GM18505 (cell line): Measurements from ENCODE around the gene ZNF786.

Experiments used
- ATAC-seq: cut with Tn5 transposase; IDR thresholded peaks from one replicate; pipeline ENCODE4 v1.9.1; 2021; ENCODE audit not compliant: unreplicated experiment
- POLR2A ChIP-seq: IDR thresholded peaks from 4 replicates; pipeline ENCODE4 v1.6.1; 2011; ENCODE audit warnings: borderline replicate concordance; ENCODE audit not compliant: insufficient read depth, insufficient read length; ENCODE audit errors: extremely low read depth

The ZNF786 gene, protein sequence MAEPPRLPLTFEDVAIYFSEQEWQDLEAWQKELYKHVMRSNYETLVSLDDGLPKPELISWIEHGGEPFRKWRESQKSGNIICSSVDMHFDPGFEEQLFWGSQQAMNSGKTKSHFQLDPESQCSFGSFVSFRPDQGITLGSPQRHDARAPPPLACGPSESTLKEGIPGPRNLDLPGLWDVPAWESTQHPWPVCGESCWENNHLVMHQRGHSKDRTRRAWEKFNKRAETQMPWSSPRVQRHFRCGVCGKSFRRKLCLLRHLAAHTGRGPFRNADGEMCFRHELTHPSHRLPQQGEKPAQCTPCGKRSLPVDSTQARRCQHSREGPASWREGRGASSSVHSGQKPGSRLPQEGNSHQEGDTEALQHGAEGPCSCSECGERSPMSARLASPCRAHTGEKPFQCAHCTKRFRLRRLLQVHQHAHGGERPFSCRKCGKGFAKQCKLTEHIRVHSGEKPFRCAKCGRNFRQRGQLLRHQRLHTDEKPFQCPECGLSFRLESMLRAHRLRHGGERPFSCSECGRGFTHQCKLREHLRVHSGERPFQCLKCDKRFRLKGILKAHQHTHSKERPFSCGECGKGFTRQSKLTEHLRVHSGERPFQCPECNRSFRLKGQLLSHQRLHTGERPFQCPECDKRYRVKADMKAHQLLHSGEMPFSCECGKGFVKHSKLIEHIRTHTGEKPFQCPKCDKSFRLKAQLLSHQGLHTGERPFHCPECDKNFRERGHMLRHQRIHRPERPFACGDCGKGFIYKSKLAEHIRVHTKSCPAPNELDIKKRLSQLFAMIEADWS

DNA sequence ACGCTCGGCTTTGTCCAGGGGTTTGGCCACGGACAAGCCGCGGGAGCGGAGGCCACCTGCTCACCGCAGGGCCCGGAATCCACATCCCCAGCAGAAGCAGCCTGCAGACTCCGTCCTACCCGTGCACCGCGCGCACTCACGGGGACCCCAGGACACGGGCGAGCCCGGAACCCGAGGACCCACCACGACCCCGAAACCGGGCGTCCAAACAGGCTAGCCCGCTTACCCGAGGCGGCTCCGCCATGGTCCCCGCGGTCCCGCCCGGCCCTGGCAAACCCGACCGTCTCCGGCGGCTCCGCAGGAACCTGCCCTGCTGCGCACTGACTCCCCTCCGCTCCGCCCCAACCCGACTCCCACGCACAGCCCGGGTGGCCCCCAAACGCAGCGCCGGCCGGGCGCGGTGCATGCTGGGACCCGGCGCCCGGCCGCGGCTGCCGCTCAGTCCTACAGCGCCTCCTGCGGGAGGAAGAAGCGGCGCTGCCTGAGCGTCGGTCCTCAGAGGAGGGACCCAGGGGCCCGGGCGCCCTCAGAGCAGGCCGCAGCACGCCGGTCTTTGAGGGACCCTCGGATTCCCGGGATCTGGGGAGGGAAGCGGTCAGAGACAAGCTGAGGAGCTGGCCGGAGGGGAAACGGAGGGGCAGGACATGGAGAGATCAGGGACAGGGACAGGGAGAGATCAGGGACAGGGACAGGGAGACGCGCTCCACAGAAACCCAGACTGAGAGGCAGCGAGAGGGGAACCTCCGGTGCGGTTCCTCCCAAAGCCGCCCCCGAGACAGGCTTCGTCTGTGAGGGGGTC lies at the start of gene ZNF786:
TSS of gene ZNF786 (minus strand) at position 322 of the 799 bp plus-strand sequence. CDS start at position 244, 78 bp downstream.
- ATAC-seq = peak; percentile 81
- peak; percentile 97 for TF ChIP-seq POLR2A

DNA sequence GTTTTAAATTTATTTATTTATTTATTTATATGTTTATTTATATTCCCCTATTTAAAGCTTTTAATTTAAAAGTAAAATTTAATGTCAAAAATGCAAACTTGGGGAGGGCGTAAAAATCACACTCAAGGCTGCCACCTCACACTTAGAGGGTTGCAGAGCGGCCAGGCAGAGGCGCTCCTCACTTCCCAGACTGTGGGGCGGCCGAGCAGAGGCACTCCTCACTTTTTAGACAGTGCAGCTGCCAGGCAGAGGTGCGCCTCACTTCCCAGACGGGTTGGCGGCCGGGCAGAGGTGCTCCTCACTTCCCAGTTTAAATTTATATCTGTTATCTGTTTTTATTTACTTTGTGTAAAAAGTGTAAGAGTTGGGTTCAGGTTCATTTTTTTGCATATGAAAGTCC lies 45.6 kb upstream of the ZNF786 start:
- no peak for TF ChIP-seq POLR2A
- ATAC-seq = no peak

DNA sequence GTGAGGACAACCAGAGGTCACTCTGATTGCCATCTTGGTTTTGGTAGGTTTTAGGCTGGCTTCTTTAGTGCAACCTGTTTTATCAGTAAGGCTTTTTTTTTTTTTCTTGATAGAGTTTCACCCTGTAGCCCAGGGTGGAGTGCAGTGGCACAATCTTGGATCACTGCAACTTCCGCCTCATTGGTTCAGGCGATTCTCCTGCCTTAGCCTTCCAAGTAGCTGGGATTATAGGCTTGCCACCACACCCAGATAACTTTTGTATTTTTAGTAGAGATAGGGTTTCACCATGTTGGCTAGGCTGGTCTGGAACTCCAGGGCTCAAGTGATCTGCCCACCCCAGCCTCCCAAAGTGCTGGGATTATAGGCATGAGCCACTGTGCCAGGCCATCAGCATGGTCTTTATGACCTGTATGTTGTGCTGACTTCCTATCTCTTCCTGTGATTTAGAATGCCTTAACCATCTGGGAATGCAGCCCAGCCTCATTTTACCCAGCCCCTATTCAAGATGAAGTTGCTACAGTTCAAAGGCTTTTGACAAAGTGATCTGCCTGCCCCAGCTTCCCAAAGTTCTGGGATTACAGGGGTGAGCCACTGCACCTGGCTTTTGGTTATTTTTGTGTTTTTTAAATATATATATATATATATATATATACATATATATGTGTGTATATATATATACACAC lies 42.7 kb upstream of the ZNF786 start:
- TF ChIP-seq POLR2A = no peak
- ATAC-seq = no peak

DNA sequence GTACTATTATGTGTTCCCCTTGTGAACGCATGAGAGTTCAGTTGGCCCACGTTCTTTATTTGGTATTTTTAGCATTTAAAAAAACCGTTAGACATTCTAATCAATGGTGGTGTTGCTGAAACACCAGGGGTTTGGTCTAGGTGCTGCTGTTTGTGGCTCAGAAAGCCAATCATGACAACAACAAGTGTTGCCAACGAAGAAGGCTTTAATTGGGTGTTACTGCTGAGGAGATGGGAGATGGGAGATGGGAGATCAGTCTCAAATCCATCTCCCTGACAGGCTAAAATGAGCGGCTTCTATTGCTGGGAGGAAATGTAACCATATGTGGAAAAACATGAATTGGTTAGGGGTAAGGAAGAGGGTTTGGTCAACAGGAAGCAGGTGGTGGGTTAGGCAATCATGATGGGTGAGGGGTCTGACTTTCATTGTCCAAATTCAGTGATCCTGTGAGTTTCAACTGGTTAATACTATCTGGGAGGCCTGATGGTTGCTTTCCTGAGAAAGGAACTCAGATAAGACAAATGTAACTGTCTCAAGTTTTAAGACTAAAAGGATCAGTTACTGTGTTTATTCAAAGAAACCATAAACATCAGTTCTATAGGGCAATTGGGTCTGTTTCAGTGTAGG lies 40.2 kb upstream of the ZNF786 start:
- no peak for ATAC-seq
- TF ChIP-seq POLR2A = no peak

DNA sequence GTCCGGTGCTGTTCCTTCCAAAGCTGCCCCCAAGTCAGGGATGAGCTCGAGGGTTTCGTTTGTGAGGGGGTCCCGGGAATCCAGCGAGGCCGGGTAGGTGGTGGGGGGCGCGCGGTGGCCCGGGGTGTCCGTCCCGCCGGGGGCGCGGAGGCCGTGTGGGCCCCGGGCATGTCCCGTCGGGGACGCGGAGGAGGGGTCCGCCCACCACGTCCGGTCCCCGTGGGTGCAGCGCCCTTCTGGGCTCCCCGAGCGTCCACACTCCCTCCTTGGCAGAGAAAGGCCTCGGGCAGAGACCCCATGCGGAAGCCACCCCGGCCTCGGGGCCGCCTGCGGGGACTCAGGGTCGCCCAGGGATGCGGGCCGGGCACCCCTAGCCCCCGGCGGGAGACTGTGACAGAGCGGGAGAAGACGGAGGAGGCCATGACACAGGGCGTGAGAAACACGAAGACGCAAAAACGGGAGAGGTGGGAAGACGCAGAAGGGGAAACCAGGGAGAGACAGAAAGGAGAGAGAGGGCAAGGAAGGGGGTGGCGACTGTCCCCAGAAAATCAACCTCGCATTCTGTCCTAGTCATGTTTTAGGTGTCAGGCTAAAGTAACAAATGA lies 36.2 kb upstream of the ZNF786 start:
- TF ChIP-seq POLR2A = peak; percentile 20
- ATAC-seq = peak; percentile 43

DNA sequence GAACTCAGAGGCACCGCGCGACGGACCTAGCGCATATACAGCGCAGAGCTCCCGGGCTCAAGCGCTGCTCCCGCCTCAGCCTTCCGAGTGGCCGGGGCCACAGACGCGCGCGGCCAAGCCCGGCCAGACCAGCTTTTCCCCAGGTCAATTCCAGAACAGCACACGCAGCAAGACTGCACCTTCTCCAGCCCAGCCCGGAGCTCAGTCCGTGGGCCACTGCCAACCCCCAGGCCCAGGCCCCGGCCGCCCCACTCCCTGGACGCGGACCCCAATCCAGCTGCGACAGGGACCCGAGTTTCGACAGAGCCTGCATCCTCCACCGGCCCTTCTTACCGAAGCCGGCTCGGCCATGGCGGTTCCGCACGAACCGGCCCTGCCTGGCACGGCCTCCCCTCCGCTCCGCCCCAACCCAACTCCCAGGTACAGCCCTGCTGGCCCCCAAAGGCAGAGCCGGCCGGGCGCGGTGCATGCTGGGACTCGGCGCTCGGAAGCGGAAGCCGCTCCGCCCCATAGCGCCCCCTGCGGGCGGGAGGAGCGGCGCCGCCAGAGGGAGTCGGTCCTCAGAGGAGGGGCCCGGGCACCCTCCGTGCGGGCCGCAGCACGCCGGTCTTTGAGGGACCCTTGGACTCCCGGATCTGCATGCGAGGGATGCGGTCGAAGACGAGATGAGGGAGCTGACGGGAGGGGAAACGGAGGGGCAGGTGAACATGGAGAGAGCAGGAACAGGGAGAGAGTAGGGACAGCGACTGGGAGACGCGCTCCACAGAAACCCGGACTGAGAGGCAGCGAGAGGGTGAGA lies 35.5 kb upstream of the ZNF786 start, which contains the start of gene ZNF425:
TSS of gene ZNF425 (minus strand) at position 462 of the 799 bp plus-strand sequence. CDS start at position 351, 111 bp downstream.
- peak; percentile 96 for TF ChIP-seq POLR2A

DNA sequence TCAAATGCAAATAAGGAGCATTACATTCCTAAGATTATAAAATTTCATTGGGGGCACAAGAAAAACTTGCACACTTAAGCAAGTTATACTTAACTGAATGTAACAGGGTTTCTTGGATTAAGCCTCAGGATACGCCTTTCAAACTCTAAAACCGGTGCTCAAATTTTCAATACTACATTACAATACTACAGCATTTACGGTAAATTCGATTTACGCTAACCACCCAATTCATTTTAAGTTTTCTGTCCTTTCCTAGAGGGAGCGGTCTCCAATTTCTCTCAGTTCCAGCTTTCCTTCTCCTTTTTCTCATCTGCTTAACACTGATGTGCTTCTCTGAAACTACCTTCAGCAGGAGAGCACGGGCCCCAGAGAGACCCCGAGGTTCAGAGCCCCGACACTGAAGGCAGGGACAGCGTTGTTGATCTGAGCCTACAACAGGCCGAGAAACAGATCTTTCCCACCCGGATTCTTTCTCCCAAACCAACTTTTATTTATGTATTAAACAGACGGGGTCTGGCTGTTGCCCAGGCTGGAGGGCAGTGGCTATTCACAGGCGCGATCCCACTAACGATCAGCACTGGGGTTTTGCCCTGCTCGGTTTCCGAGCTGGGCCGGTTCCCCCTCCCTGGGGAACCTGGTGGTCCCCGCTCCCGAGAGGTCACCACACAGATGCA lies 34.8 kb upstream of the ZNF786 start:
- no peak for TF ChIP-seq POLR2A
- ATAC-seq = no peak

More for the DNA sequence above, 35.5 kb upstream of the ZNF786 start, which contains the start of gene ZNF425:
- ATAC-seq = peak; percentile 87

DNA sequence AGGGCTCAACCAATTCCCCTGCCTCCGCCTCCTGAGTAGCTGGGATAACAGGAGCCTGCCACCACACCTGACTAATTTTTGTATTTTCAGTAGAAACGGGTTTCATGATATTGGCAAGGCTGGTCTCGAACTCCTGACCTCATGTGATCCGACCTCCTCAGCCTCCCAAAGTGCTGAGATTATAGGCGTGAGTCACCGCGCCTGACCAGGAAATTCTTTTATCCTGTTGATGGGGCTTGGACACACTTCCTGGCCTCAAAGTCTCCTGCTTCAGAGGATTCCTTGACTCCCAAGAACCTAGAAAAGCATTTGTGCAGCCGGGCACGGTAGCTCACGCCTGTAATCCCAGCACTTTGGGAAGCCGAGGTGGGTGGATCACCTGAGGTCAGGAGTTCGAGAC lies 19.5 kb upstream of the ZNF786 start:
- no peak for TF ChIP-seq POLR2A
- no peak for ATAC-seq

DNA sequence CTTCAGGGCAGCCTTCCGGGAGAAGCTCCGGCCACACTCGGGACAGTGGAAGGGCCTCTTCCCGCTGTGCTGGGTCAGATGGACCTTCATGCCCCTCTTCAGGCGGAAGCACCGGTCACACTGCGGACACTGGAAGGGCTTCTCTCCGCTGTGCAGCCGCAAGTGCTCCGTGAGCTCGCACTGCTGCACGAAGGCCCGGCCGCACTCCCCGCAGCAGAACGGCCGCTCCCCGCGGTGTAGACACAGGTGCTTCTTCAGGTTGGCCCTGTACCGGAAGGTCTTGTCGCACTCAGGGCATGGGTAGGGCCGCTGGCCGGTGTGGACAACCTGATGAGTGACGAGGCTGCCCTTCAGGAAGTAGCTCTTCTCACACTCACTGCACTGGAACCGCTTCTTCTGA lies 14.2 kb upstream of the ZNF786 start:
- TF ChIP-seq POLR2A = no peak
- no peak for ATAC-seq

DNA sequence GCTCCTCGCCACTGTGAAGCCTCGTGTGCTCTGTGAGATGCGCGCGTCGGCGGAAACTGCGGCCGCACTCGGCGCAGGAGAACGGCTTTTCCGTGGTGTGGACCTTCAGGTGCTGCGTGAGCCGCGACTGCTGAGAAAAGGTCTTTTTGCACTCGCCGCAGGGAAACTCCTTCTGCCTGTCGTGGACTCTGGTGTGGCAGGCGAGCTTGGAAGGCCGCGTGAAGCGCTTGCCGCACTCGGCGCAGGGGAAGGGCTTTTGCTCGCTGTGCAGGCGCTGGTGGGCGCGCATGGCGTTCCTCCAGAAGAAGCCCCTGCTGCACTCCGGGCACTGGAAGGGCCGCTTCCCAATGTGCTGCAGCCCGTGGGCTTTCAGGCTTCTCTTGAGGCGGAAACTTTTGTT lies 13.7 kb upstream of the ZNF786 start:
- no peak for TF ChIP-seq POLR2A
- ATAC-seq = no peak
